ENCODE data around the gene TMED10. TPM values are rescaled to one million over a fixed set of nuclear protein-coding genes. Genes with fewer than 3 reads are reported as not detected.

Gene TMED10
- total and polyA plus RNA-seq, 2 donors (not counting 1 experiment from before 2014, with no cell fraction given), result 223 to 333 TPM

DNA sequence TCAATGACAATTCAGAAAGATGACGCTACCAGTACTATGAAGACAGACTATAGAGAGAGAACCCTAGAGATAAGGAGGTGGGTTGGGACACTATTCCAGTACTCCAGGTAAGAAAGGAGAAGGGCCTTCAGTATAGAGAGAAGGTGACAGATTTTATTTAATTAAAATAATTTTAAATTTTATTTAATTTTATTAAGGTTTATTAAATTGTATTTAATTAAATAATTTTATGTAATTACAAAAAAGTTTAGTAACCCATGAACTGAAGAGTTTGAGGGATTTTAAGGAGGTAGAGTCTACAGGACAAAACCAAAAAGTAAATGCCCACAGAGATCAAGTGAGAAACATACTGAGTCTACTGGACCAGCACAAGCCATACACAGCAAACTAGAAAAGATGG, 20.3 kb downstream of the TMED10 start:
- DNase-seq (ENCODE audit: low read depth in 2 of 2), result no peak
- no peaks in the 10 kb centered on the region for H3K4me1 ChIP-seq (ENCODE audit: control insufficient read depth, extremely low read depth, insufficient read depth, low read length)
- H3K79me2 ChIP-seq (ENCODE audit: control insufficient read depth, insufficient read depth, low read length), result peaks cover 20% of the 10 kb centered on the region
- no peaks in the 10 kb centered on the region for H3K9me3 ChIP-seq (ENCODE audit: control insufficient read depth, insufficient read depth, low read depth, low read length)
- no peaks in the 10 kb centered on the region for H4K20me1 ChIP-seq (ENCODE audit: control insufficient read depth, extremely low read depth, insufficient read depth, low read length)
- no peak for TF ChIP-seq CTCF (conservative IDR thresholded peaks at IDR 0.05 in 1 of 2, IDR thresholded peaks at IDR 0.05 in 1 of 2; ENCODE audit: low read depth in 1 of 2, low read length in 2 of 2)
- H3K36me3 ChIP-seq (ENCODE audit: control insufficient read depth, insufficient read depth, low read length), result no peaks in the 10 kb centered on the region
- no peak overlapping the region for H3K4me3 ChIP-seq (replicated peaks in 1 of 4; ENCODE audit: control extremely low read depth in 1 of 4, insufficient read depth in 1 of 4, low read depth in 3 of 4, low read length in 4 of 4)
- no peaks in the 10 kb centered on the region for H3K27me3 ChIP-seq (ENCODE audit: control insufficient read depth, insufficient read depth, low read length)
- no peak overlapping the region for H2AFZ ChIP-seq (ENCODE audit: low read length)
- no peak overlapping the region for H3K27ac ChIP-seq (ENCODE audit: insufficient read depth, low read length)
- no peak overlapping the region for H3K9ac ChIP-seq (ENCODE audit: insufficient read depth, low read length)
- H3K4me2 ChIP-seq (ENCODE audit: extremely low read depth, insufficient read depth, low read length), result no peak overlapping the region

DNA sequence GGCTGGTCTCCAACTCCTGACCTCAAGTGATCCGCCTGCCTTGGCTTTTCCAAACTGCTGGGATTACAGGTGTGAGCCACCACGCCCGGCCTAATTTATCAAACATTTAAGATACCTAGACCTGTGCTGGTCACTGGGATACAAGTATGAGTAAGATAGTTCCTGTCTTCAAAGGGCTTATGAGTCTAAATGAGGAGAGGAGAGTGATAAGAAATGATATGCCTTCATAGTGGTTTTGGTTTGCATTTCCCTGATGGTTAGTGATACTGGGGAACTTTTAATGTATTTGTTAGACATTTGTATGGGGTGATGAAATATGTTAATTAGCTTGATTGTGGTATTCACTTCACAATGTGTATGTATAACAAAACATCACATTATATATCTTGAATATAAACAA, 21.2 kb downstream of the TMED10 start:
- H3K4me3 ChIP-seq (replicated peaks in 1 of 4; ENCODE audit: control extremely low read depth in 1 of 4, insufficient read depth in 1 of 4, low read depth in 3 of 4, low read length in 4 of 4), result no peak overlapping the region
- no peaks in the 10 kb centered on the region for H3K36me3 ChIP-seq (ENCODE audit: control insufficient read depth, insufficient read depth, low read length)
- H3K27me3 ChIP-seq (ENCODE audit: control insufficient read depth, insufficient read depth, low read length), result no peaks in the 10 kb centered on the region
- no peak overlapping the region for H3K4me2 ChIP-seq (ENCODE audit: extremely low read depth, insufficient read depth, low read length)
- no peak overlapping the region for H3K9ac ChIP-seq (ENCODE audit: insufficient read depth, low read length)
- H4K20me1 ChIP-seq (ENCODE audit: control insufficient read depth, extremely low read depth, insufficient read depth, low read length), result no peaks in the 10 kb centered on the region
- H3K4me1 ChIP-seq (ENCODE audit: control insufficient read depth, extremely low read depth, insufficient read depth, low read length), result no peaks in the 10 kb centered on the region
- H3K79me2 ChIP-seq (ENCODE audit: control insufficient read depth, insufficient read depth, low read length), result peaks cover 19% of the 10 kb centered on the region
- no peak overlapping the region for H3K27ac ChIP-seq (ENCODE audit: insufficient read depth, low read length)
- TF ChIP-seq EZH2 (IDR thresholded peaks at IDR 0.05; ENCODE audit: low read length, missing control alignments) (no peak), CTCF (conservative IDR thresholded peaks at IDR 0.05 in 1 of 2, IDR thresholded peaks at IDR 0.05 in 1 of 2; ENCODE audit: low read depth in 1 of 2, low read length in 2 of 2) (no peak)
- H3K9me3 ChIP-seq (ENCODE audit: control insufficient read depth, insufficient read depth, low read depth, low read length), result no peaks in the 10 kb centered on the region
- no peak for DNase-seq (ENCODE audit: low read depth in 2 of 2)
- no peak overlapping the region for H2AFZ ChIP-seq (ENCODE audit: low read length)

GRCh38 chr14:75153295-75153694, 23.1 kb downstream of the TMED10 start:
- TF ChIP-seq CTCF (conservative IDR thresholded peaks at IDR 0.05 in 1 of 2, IDR thresholded peaks at IDR 0.05 in 1 of 2; ENCODE audit: low read depth in 1 of 2, low read length in 2 of 2) (no peak), EZH2 (IDR thresholded peaks at IDR 0.05; ENCODE audit: low read length, missing control alignments) (no peak)
- H4K20me1 ChIP-seq (ENCODE audit: control insufficient read depth, extremely low read depth, insufficient read depth, low read length), result no peaks in the 10 kb centered on the region
- DNase-seq (ENCODE audit: low read depth in 2 of 2), result no peak
- H3K4me1 ChIP-seq (ENCODE audit: control insufficient read depth, extremely low read depth, insufficient read depth, low read length), result no peaks in the 10 kb centered on the region
- H3K79me2 ChIP-seq (ENCODE audit: control insufficient read depth, insufficient read depth, low read length), result peaks cover 15% of the 10 kb centered on the region
- no peaks in the 10 kb centered on the region for H3K36me3 ChIP-seq (ENCODE audit: control insufficient read depth, insufficient read depth, low read length)
- no peaks in the 10 kb centered on the region for H3K27me3 ChIP-seq (ENCODE audit: control insufficient read depth, insufficient read depth, low read length)
- H3K27ac ChIP-seq (ENCODE audit: insufficient read depth, low read length), result no peak overlapping the region
- no peaks in the 10 kb centered on the region for H3K9me3 ChIP-seq (ENCODE audit: control insufficient read depth, insufficient read depth, low read depth, low read length)
- no peak overlapping the region for H3K9ac ChIP-seq (ENCODE audit: insufficient read depth, low read length)
- H2AFZ ChIP-seq (ENCODE audit: low read length), result no peak overlapping the region
- no peak overlapping the region for H3K4me3 ChIP-seq (replicated peaks in 1 of 4; ENCODE audit: control extremely low read depth in 1 of 4, insufficient read depth in 1 of 4, low read depth in 3 of 4, low read length in 4 of 4)
- H3K4me2 ChIP-seq (ENCODE audit: extremely low read depth, insufficient read depth, low read length), result no peak overlapping the region
